Retinal pigment epithelial cell (primary cell): Measurements from ENCODE around the gene SEMA3G.

Source experiments
- DNase-seq: peaks from one replicate; pipeline ENCODE4 v3.0.0-alpha.2; 2010; ENCODE audit warnings: low read depth
- H3K4me3 ChIP-seq: 2 replicates; pipeline ENCODE4 v1.5.1; 2011; ENCODE audit warnings: mild to moderate bottlenecking, low read length, control low read depth, moderate library complexity
- TF ChIP-seq, protein P1 (sequence below): conservative IDR thresholded peaks from 2 replicates; pipeline ENCODE4 v1.5.1; 2011; ENCODE audit warnings: low read depth, low read length, control low read depth, inconsistent platforms

SEMA3G gene

DNA sequence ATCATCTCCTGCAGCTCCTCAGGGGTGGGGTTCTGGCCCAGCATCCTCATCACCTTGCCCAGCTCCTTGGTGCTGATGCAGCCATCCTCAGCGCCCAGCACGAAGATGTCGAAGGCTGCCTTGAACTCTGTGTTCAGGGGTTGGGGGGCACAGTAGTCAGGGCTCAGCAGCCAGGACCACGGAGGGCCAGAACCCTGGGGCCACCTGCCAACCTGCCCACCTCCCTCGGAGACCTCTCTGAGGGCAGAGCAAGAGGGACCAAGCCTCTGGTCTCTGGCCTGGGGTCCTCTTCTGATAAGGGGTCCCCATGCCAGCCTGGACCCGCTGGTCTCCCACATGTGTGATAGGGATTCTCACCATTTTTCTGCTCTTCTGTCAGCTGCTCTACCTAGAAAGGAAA lies 7.2 kb upstream of the SEMA3G start:
- TF ChIP-seq, protein P1, sequence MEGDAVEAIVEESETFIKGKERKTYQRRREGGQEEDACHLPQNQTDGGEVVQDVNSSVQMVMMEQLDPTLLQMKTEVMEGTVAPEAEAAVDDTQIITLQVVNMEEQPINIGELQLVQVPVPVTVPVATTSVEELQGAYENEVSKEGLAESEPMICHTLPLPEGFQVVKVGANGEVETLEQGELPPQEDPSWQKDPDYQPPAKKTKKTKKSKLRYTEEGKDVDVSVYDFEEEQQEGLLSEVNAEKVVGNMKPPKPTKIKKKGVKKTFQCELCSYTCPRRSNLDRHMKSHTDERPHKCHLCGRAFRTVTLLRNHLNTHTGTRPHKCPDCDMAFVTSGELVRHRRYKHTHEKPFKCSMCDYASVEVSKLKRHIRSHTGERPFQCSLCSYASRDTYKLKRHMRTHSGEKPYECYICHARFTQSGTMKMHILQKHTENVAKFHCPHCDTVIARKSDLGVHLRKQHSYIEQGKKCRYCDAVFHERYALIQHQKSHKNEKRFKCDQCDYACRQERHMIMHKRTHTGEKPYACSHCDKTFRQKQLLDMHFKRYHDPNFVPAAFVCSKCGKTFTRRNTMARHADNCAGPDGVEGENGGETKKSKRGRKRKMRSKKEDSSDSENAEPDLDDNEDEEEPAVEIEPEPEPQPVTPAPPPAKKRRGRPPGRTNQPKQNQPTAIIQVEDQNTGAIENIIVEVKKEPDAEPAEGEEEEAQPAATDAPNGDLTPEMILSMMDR: no peak
- H3K4me3 ChIP-seq: no peak overlapping the region
- DNase-seq: no peak

- H3K4me3 ChIP-seq: no peak overlapping the region
- DNase-seq: no peak
- TF ChIP-seq, protein P1: peak; percentile 5
Observed at GRCh38 chr3:52451237-52452083, 6.6 kb upstream of the SEMA3G start.

- DNase-seq: no peak
- no peak overlapping the region for H3K4me3 ChIP-seq
- TF ChIP-seq, protein P1: no peak
Observed at GRCh38 chr3:52450489-52451236, 5.8 kb upstream of the SEMA3G start.

DNA sequence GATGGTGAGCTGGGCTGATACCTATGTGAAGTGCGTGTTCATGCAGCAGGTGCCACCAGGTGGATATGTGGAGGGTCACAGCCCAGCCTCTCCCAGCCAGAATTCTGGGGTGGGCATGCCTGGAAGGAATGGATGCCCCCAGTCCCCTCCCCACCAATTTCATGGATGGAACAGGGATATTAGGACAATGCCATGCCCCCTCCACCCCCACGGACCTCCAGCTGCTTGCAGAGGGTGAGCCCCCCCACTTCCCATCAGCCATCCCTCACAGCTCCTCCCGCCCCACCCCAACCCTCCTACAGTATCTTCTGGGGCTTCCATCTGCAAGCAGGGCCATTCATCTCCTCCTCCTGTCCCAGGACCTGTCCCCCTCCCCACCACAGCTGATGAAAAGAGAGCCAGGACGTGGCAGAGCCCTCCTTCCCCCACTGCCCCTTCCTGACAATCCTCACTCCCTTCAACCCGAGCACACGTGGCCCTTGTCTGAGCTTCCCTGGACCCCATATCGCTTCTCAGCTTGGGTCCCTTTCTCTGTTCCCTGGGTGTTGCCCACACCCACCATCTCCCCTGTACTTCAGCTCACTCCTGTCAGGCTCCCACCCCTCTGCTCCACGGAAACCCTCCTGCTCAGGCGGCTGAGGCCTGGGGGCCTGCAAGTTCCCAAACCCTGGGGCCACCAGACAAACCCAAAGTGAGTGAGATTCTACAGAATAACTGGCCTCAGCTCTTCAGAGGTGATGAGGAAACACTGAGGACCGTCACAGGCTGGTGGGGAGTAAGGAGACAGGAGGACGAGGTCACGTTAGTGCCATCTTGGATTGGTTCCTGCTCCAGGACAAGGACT lies 2.8 kb upstream of the SEMA3G start:
- no peak for DNase-seq
- TF ChIP-seq, protein P1: no peak
- H3K4me3 ChIP-seq: no peak overlapping the region

DNA sequence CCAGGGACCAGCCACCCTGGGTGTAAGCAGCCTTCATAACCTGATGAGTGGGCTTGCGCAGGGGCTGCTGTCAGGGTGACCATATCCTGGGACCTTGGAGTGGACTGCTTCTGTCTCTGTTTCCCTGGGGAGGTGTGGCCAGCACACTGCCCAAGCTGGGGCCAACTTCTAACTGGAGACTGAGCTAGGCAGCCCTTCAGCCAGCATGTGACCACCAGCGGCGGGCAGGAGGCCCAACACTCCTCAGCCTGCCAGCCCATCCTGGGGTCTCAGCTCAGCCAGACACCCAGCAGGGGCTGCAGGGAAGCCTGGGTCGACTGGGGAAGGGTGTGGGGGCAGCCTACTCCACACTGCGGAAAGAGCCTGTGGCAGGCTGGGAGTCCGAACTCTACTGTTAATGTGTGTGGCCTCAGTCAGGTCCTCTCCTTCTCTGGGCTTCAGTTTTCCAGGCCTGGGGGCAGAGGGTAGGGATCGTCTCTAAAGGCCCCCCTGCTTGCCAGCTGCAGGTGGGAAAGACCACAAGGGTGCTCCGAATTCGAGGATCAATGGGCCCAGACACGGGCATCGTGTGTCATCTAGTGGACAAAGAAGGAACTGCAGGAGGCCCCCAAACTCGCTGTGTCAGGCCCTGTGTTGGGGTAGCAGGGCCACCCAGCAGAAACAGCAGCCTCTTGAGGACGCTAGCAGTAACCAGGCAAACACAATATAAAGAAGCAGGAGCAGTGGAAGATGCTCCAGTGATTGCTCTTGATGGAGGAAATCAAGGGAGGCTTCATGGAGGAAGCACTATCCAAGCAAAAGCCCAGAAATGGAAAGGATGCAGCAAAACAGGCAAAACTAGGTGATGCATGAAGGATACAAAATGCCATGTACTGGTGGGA lies 2.0 kb upstream of the SEMA3G start:
- TF ChIP-seq, protein P1: peak; percentile 100
- DNase-seq: no peak
- no peak overlapping the region for H3K4me3 ChIP-seq

DNA sequence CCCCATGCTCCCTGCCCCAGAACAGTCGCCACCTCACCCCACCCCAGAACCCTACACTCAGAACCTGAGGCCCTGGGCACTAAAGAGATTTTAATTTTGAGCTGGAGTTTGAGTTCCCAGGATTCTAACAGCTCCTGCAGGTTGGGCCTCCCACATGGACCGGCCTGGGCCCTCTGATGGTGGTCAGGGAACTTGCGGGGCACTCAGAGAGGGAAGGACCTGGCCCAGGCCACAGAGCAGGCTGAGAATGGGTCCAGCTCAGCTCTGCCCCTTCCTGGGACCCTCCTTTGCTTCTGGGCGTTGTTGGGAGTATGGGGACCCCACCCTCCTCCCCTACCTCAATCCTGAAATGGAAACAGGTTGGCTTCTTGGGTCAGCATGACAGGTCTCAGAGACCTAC lies 1.1 kb upstream of the SEMA3G start:
- no peak overlapping the region for H3K4me3 ChIP-seq
- no peak for DNase-seq
- TF ChIP-seq, protein P1: peak; percentile 6
